ENCODE results near the gene RBM7.

RBM7 gene

GRCh38 chr11:114426280-114426679, 25.8 kb downstream of the RBM7 start:
- no peak overlapping the region for H3K18ac ChIP-seq (ENCODE audit: low read depth in 1 of 2, low read length in 2 of 2)
- no peaks in the 10 kb centered on the region for H3K79me1 ChIP-seq (replicated peaks; ENCODE audit: low read length, poor library complexity, severe bottlenecking)
- no peaks in the 10 kb centered on the region for H3K27me3 ChIP-seq (ENCODE audit: control insufficient read depth in 1 of 2, insufficient read depth in 1 of 2, low read length in 2 of 2)
- no peak overlapping the region for H3K27ac ChIP-seq (ENCODE audit: low read length, poor library complexity, severe bottlenecking)
- no peak overlapping the region for H3K4me3 ChIP-seq (ENCODE audit: insufficient read depth in 1 of 2, low read depth in 1 of 2, low read length in 2 of 2)
- H3K4me1 ChIP-seq (ENCODE audit: control insufficient read depth, insufficient read depth, low read depth, low read length), result no peaks in the 10 kb centered on the region
- H2BK12ac ChIP-seq (ENCODE audit: low read length in 2 of 2), result no peak overlapping the region
- H3K36me3 ChIP-seq (ENCODE audit: control insufficient read depth in 1 of 2, insufficient read depth in 2 of 2, low read depth in 1 of 2, low read length in 2 of 2), result peaks cover 5 to 13% of the 10 kb centered on the region in 2 experiments
- no peak overlapping the region for H2BK15ac ChIP-seq (ENCODE audit: low read depth, poor library complexity, severe bottlenecking)
- H3K4me2 ChIP-seq (ENCODE audit: low read length, poor library complexity, severe bottlenecking), result no peak overlapping the region
- no peak overlapping the region for H4K8ac ChIP-seq (ENCODE audit: low read length)
- no peak overlapping the region for H3K4ac ChIP-seq (ENCODE audit: low read depth in 1 of 2, low read length in 2 of 2)
- no peak for DNase-seq
- H4K91ac ChIP-seq (ENCODE audit: low read length), result no peak overlapping the region
- no peak overlapping the region for H2AK5ac ChIP-seq (ENCODE audit: low read length, severe bottlenecking)
- no peak overlapping the region for H2BK120ac ChIP-seq (ENCODE audit: low read depth, low read length)
- H3K23ac ChIP-seq (ENCODE audit: low read length in 2 of 2), result no peak overlapping the region
- no peaks in the 10 kb centered on the region for H3K9me3 ChIP-seq (ENCODE audit: control insufficient read depth, low read length)
- H3K9ac ChIP-seq (ENCODE audit: low read length), result no peak overlapping the region
- WGBS, result 98% methylated on average over 4 of the region's 4 CpGs
- H2BK5ac ChIP-seq (ENCODE audit: low read depth, low read length, poor library complexity, severe bottlenecking), result no peak overlapping the region
- no peak overlapping the region for H3K14ac ChIP-seq (ENCODE audit: low read length in 2 of 2)
- no peak overlapping the region for H2AFZ ChIP-seq (ENCODE audit: low read depth, low read length)

- Histone ChIP-seq H3K18ac (ENCODE audit: low read depth in 1 of 2, low read length in 2 of 2) (no peak overlapping the region), H3K27me3 (ENCODE audit: control insufficient read depth in 1 of 2, insufficient read depth in 1 of 2, low read length in 2 of 2) (no peaks in the 10 kb centered on the region), H3K9ac (ENCODE audit: low read length) (no peak overlapping the region), H3K14ac (ENCODE audit: low read length in 2 of 2) (no peak overlapping the region), H2BK12ac (ENCODE audit: low read length in 2 of 2) (no peak overlapping the region), H4K8ac (ENCODE audit: low read length) (no peak overlapping the region), H3K23ac (ENCODE audit: low read length in 2 of 2) (no peak overlapping the region), H2BK120ac (ENCODE audit: low read depth, low read length) (no peak overlapping the region), H3K36me3 (ENCODE audit: control insufficient read depth in 1 of 2, insufficient read depth in 2 of 2, low read depth in 1 of 2, low read length in 2 of 2) (peaks cover 3 to 16% of the 10 kb centered on the region in 2 experiments), H2AK5ac (ENCODE audit: low read length, severe bottlenecking) (no peak overlapping the region), H2BK5ac (ENCODE audit: low read depth, low read length, poor library complexity, severe bottlenecking) (no peak overlapping the region), H2BK15ac (ENCODE audit: low read depth, poor library complexity, severe bottlenecking) (no peak overlapping the region), H3K27ac (ENCODE audit: low read length, poor library complexity, severe bottlenecking) (no peak overlapping the region), H3K4ac (ENCODE audit: low read depth in 1 of 2, low read length in 2 of 2) (no peak overlapping the region), H2AFZ (ENCODE audit: low read depth, low read length) (no peak overlapping the region), H4K91ac (ENCODE audit: low read length) (no peak overlapping the region), H3K9me3 (ENCODE audit: control insufficient read depth, low read length) (no peaks in the 10 kb centered on the region), H3K79me1 (replicated peaks; ENCODE audit: low read length, poor library complexity, severe bottlenecking) (no peaks in the 10 kb centered on the region), H3K4me3 (ENCODE audit: insufficient read depth in 1 of 2, low read depth in 1 of 2, low read length in 2 of 2) (no peak overlapping the region), H3K4me2 (ENCODE audit: low read length, poor library complexity, severe bottlenecking) (no peak overlapping the region), H3K4me1 (ENCODE audit: control insufficient read depth, insufficient read depth, low read depth, low read length) (no peaks in the 10 kb centered on the region)
- no peak for DNase-seq
These were observed 29.8 kb downstream of the RBM7 start for GRCh38 chr11:114430290-114430689.

- Histone ChIP-seq H4K91ac (ENCODE audit: low read length) (no peak overlapping the region), H2BK5ac (ENCODE audit: low read depth, low read length, poor library complexity, severe bottlenecking) (no peak overlapping the region), H2AFZ (ENCODE audit: low read depth, low read length) (no peak overlapping the region), H4K8ac (ENCODE audit: low read length) (no peak overlapping the region), H3K36me3 (ENCODE audit: control insufficient read depth in 1 of 2, insufficient read depth in 2 of 2, low read depth in 1 of 2, low read length in 2 of 2) (peaks cover 0 to 5% of the 10 kb centered on the region in 2 experiments), H3K79me1 (replicated peaks; ENCODE audit: low read length, poor library complexity, severe bottlenecking) (peaks cover 2% of the 10 kb centered on the region), H3K9me3 (ENCODE audit: control insufficient read depth, low read length) (no peaks in the 10 kb centered on the region), H3K23ac (ENCODE audit: low read length in 2 of 2) (no peak overlapping the region), H2BK12ac (ENCODE audit: low read length in 2 of 2) (no peak overlapping the region), H3K18ac (ENCODE audit: low read depth in 1 of 2, low read length in 2 of 2) (no peak overlapping the region), H2AK5ac (ENCODE audit: low read length, severe bottlenecking) (no peak overlapping the region), H3K9ac (ENCODE audit: low read length) (no peak overlapping the region), H3K14ac (ENCODE audit: low read length in 2 of 2) (no peak overlapping the region), H3K4ac (ENCODE audit: low read depth in 1 of 2, low read length in 2 of 2) (no peak overlapping the region), H3K27me3 (ENCODE audit: control insufficient read depth in 1 of 2, insufficient read depth in 1 of 2, low read length in 2 of 2) (no peaks in the 10 kb centered on the region), H3K4me1 (ENCODE audit: control insufficient read depth, insufficient read depth, low read depth, low read length) (no peaks in the 10 kb centered on the region), H3K4me2 (ENCODE audit: low read length, poor library complexity, severe bottlenecking) (no peak overlapping the region), H3K27ac (ENCODE audit: low read length, poor library complexity, severe bottlenecking) (no peak overlapping the region), H3K4me3 (ENCODE audit: insufficient read depth in 1 of 2, low read depth in 1 of 2, low read length in 2 of 2) (no peak overlapping the region), H2BK120ac (ENCODE audit: low read depth, low read length) (no peak overlapping the region), H2BK15ac (ENCODE audit: low read depth, poor library complexity, severe bottlenecking) (no peak overlapping the region)
- 92% methylated on average over 2 of the region's 3 CpGs for WGBS
- DNase-seq, result no peak
These were observed 32.4 kb downstream of the RBM7 start for GRCh38 chr11:114432893-114433292.

DNA sequence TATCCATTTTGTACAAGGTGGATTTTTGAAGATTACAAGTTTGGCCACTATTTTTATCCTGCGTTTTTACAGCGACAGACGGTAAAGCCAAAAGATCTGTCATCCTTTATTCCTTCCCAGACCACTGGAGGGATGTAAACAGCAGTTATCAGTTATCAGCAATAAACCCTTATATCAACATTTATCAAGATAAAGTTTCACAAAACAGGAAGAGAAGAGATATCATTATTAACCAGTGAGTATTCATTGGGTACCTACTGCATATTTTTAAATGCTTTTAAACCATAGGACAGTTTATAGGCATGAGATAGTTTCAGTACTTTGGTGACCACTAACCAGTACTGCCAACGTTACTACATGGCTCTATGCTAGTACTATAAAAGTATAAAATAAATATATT, 32.9 kb downstream of the RBM7 start:
- Histone ChIP-seq H3K4me2 (ENCODE audit: low read length, poor library complexity, severe bottlenecking) (no peak overlapping the region), H2BK5ac (ENCODE audit: low read depth, low read length, poor library complexity, severe bottlenecking) (no peak overlapping the region), H3K14ac (ENCODE audit: low read length in 2 of 2) (no peak overlapping the region), H3K4ac (ENCODE audit: low read depth in 1 of 2, low read length in 2 of 2) (no peak overlapping the region), H3K9ac (ENCODE audit: low read length) (no peak overlapping the region), H4K8ac (ENCODE audit: low read length) (no peak overlapping the region), H2BK12ac (ENCODE audit: low read length in 2 of 2) (no peak overlapping the region), H2BK15ac (ENCODE audit: low read depth, poor library complexity, severe bottlenecking) (no peak overlapping the region), H3K18ac (ENCODE audit: low read depth in 1 of 2, low read length in 2 of 2) (no peak overlapping the region), H2AK5ac (ENCODE audit: low read length, severe bottlenecking) (no peak overlapping the region), H3K9me3 (ENCODE audit: control insufficient read depth, low read length) (no peaks in the 10 kb centered on the region), H3K27ac (ENCODE audit: low read length, poor library complexity, severe bottlenecking) (no peak overlapping the region), H3K23ac (ENCODE audit: low read length in 2 of 2) (no peak overlapping the region), H3K27me3 (ENCODE audit: control insufficient read depth in 1 of 2, insufficient read depth in 1 of 2, low read length in 2 of 2) (no peaks in the 10 kb centered on the region), H2AFZ (ENCODE audit: low read depth, low read length) (no peak overlapping the region), H4K91ac (ENCODE audit: low read length) (no peak overlapping the region), H3K36me3 (ENCODE audit: control insufficient read depth in 1 of 2, insufficient read depth in 2 of 2, low read depth in 1 of 2, low read length in 2 of 2) (peaks cover 0 to 5% of the 10 kb centered on the region in 2 experiments), H3K79me1 (replicated peaks; ENCODE audit: low read length, poor library complexity, severe bottlenecking) (peaks cover 2% of the 10 kb centered on the region), H3K4me1 (ENCODE audit: control insufficient read depth, insufficient read depth, low read depth, low read length) (no peaks in the 10 kb centered on the region), H3K4me3 (ENCODE audit: insufficient read depth in 1 of 2, low read depth in 1 of 2, low read length in 2 of 2) (no peak overlapping the region), H2BK120ac (ENCODE audit: low read depth, low read length) (no peak overlapping the region)
- WGBS, result 81% methylated on average over 3 of the region's 4 CpGs
- no peak for DNase-seq

All from mesenchymal stem cell (in vitro differentiated cells and primary cell).